Measurements from ENCODE around the gene GCK.
"Not testable (repeated sequence)": the region's sequence is repeated elsewhere in the genome, so short reads cannot be mapped to it uniquely, and the experiment has no call there.

Gene GCK

GRCh38 chr7:44172803-44173424 lies 16.3 kb downstream of the GCK start:
- H3K27me3 ChIP-seq (ENCODE audit: insufficient read depth, low read length): no peaks in the 10 kb centered on the region
- no peak overlapping the region for H3K9ac ChIP-seq (ENCODE audit: low read depth, low read length)
- no peak overlapping the region for H3K4me3 ChIP-seq (ENCODE audit: low read length)
- H3K36me3 ChIP-seq (ENCODE audit: insufficient read depth, low read depth, low read length): no peaks in the 10 kb centered on the region
- no peaks in the 10 kb centered on the region for H3K9me3 ChIP-seq (ENCODE audit: insufficient read depth, low read depth, low read length)
- no peaks in the 10 kb centered on the region for H3K4me1 ChIP-seq (ENCODE audit: insufficient read depth, low read length)
- no peak overlapping the region for H3K27ac ChIP-seq (ENCODE audit: low read length)

GRCh38 chr7:44172352-44172751 lies 16.9 kb downstream of the GCK start:
- Histone ChIP-seq H3K4me3 (ENCODE audit: low read length) (no peak overlapping the region), H3K4me1 (ENCODE audit: insufficient read depth, low read length) (no peaks in the 10 kb centered on the region)

GRCh38 chr7:44171901-44172300 lies 17.3 kb downstream of the GCK start:
- H3K9me3 ChIP-seq (ENCODE audit: insufficient read depth, low read depth, low read length); H3K9ac ChIP-seq (ENCODE audit: low read depth, low read length); H3K27ac ChIP-seq (ENCODE audit: low read length); H3K27me3 ChIP-seq (ENCODE audit: insufficient read depth, low read length); H3K4me3 ChIP-seq (ENCODE audit: low read length); H3K4me1 ChIP-seq (ENCODE audit: insufficient read depth, low read length); H3K36me3 ChIP-seq (ENCODE audit: insufficient read depth, low read depth, low read length): not testable (repeated sequence)

More at GRCh38 chr7:44172352-44172751, 16.9 kb downstream of the GCK start:
- no peaks in the 10 kb centered on the region for H3K27me3 ChIP-seq (ENCODE audit: insufficient read depth, low read length)
- H3K36me3 ChIP-seq (ENCODE audit: insufficient read depth, low read depth, low read length): no peaks in the 10 kb centered on the region
- no peaks in the 10 kb centered on the region for H3K9me3 ChIP-seq (ENCODE audit: insufficient read depth, low read depth, low read length)
- no peak overlapping the region for H3K27ac ChIP-seq (ENCODE audit: low read length)
- H3K9ac ChIP-seq (ENCODE audit: low read depth, low read length): no peak overlapping the region

GRCh38 chr7:44167920-44168319 lies 21.3 kb downstream of the GCK start:
- H3K36me3 ChIP-seq (ENCODE audit: insufficient read depth, low read depth, low read length): no peaks in the 10 kb centered on the region
- H3K27ac ChIP-seq (ENCODE audit: low read length): no peak overlapping the region
- no peaks in the 10 kb centered on the region for H3K9me3 ChIP-seq (ENCODE audit: insufficient read depth, low read depth, low read length)
- no peak overlapping the region for H3K4me3 ChIP-seq (ENCODE audit: low read length)
- no peak overlapping the region for H3K9ac ChIP-seq (ENCODE audit: low read depth, low read length)
- H3K4me1 ChIP-seq (ENCODE audit: insufficient read depth, low read length): peaks cover 8% of the 10 kb centered on the region; the same call in 1 of the 2 replicates
- no peaks in the 10 kb centered on the region for H3K27me3 ChIP-seq (ENCODE audit: insufficient read depth, low read length)

- H3K4me3 ChIP-seq (ENCODE audit: low read length): no peak overlapping the region
- H3K9me3 ChIP-seq (ENCODE audit: insufficient read depth, low read depth, low read length): no peaks in the 10 kb centered on the region
- no peaks in the 10 kb centered on the region for H3K27me3 ChIP-seq (ENCODE audit: insufficient read depth, low read length)
- H3K4me1 ChIP-seq (ENCODE audit: insufficient read depth, low read length): peaks cover 8% of the 10 kb centered on the region; the same call in 1 of the 2 replicates
- H3K27ac ChIP-seq (ENCODE audit: low read length): no peak overlapping the region
- no peak overlapping the region for H3K9ac ChIP-seq (ENCODE audit: low read depth, low read length)
- H3K36me3 ChIP-seq (ENCODE audit: insufficient read depth, low read depth, low read length): no peaks in the 10 kb centered on the region
Measured at GRCh38 chr7:44163591-44163990, 25.6 kb downstream of the GCK start.

GRCh38 chr7:44162785-44163395 lies 26.3 kb downstream of the GCK start:
- Histone ChIP-seq H3K4me1 (ENCODE audit: insufficient read depth, low read length) (peaks cover 8% of the 10 kb centered on the region; the same call in 1 of the 2 replicates), H3K27ac (ENCODE audit: low read length) (no peak overlapping the region), H3K9me3 (ENCODE audit: insufficient read depth, low read depth, low read length) (no peaks in the 10 kb centered on the region)

GRCh38 chr7:44162179-44162578 lies 27.1 kb downstream of the GCK start:
- H3K27ac ChIP-seq (ENCODE audit: low read length): no peak overlapping the region
- H3K9ac ChIP-seq (ENCODE audit: low read depth, low read length): no peak overlapping the region
- H3K9me3 ChIP-seq (ENCODE audit: insufficient read depth, low read depth, low read length): no peaks in the 10 kb centered on the region
- H3K4me1 ChIP-seq (ENCODE audit: insufficient read depth, low read length): peaks cover 8% of the 10 kb centered on the region; the same call in 1 of the 2 replicates
- no peaks in the 10 kb centered on the region for H3K36me3 ChIP-seq (ENCODE audit: insufficient read depth, low read depth, low read length)
- H3K27me3 ChIP-seq (ENCODE audit: insufficient read depth, low read length): no peaks in the 10 kb centered on the region
- no peak overlapping the region for H3K4me3 ChIP-seq (ENCODE audit: low read length)

More at GRCh38 chr7:44162785-44163395, 26.3 kb downstream of the GCK start:
- H3K9ac ChIP-seq (ENCODE audit: low read depth, low read length): no peak overlapping the region
- H3K36me3 ChIP-seq (ENCODE audit: insufficient read depth, low read depth, low read length): no peaks in the 10 kb centered on the region
- no peak overlapping the region for H3K4me3 ChIP-seq (ENCODE audit: low read length)
- no peaks in the 10 kb centered on the region for H3K27me3 ChIP-seq (ENCODE audit: insufficient read depth, low read length)

GRCh38 chr7:44161371-44161770 lies 27.9 kb downstream of the GCK start:
- no peaks in the 10 kb centered on the region for H3K9me3 ChIP-seq (ENCODE audit: insufficient read depth, low read depth, low read length)
- peaks cover 8% of the 10 kb centered on the region; the same call in 1 of the 2 replicates for H3K4me1 ChIP-seq (ENCODE audit: insufficient read depth, low read length)
- no peak overlapping the region for H3K9ac ChIP-seq (ENCODE audit: low read depth, low read length)
- H3K27ac ChIP-seq (ENCODE audit: low read length): no peak overlapping the region
- H3K36me3 ChIP-seq (ENCODE audit: insufficient read depth, low read depth, low read length): no peaks in the 10 kb centered on the region
- no peak overlapping the region for H3K4me3 ChIP-seq (ENCODE audit: low read length)
- H3K27me3 ChIP-seq (ENCODE audit: insufficient read depth, low read length): no peaks in the 10 kb centered on the region

- no peak overlapping the region for H3K9ac ChIP-seq (ENCODE audit: low read depth, low read length)
- H3K4me1 ChIP-seq (ENCODE audit: insufficient read depth, low read length): peaks cover 8% of the 10 kb centered on the region; the same call in 1 of the 2 replicates
- H3K27me3 ChIP-seq (ENCODE audit: insufficient read depth, low read length): no peaks in the 10 kb centered on the region
- no peak overlapping the region for H3K27ac ChIP-seq (ENCODE audit: low read length)
- no peaks in the 10 kb centered on the region for H3K9me3 ChIP-seq (ENCODE audit: insufficient read depth, low read depth, low read length)
- H3K36me3 ChIP-seq (ENCODE audit: insufficient read depth, low read depth, low read length): no peaks in the 10 kb centered on the region
- H3K4me3 ChIP-seq (ENCODE audit: low read length): no peak overlapping the region
Measured at GRCh38 chr7:44159824-44160630, 29.2 kb downstream of the GCK start.

- Histone ChIP-seq H3K4me3 (ENCODE audit: low read length) (no peak overlapping the region), H3K27me3 (ENCODE audit: insufficient read depth, low read length) (no peaks in the 10 kb centered on the region), H3K27ac (ENCODE audit: low read length) (no peak overlapping the region), H3K4me1 (ENCODE audit: insufficient read depth, low read length) (peaks cover 8% of the 10 kb centered on the region; the same call in 1 of the 2 replicates), H3K9ac (ENCODE audit: low read depth, low read length) (no peak overlapping the region), H3K9me3 (ENCODE audit: insufficient read depth, low read depth, low read length) (no peaks in the 10 kb centered on the region), H3K36me3 (ENCODE audit: insufficient read depth, low read depth, low read length) (no peaks in the 10 kb centered on the region)
Measured at GRCh38 chr7:44158873-44159631, 30.2 kb downstream of the GCK start.

- Histone ChIP-seq H3K27ac (ENCODE audit: low read length) (no peak overlapping the region), H3K4me1 (ENCODE audit: insufficient read depth, low read length) (peaks cover 1% of the 10 kb centered on the region; the same call in 1 of the 2 replicates), H3K4me3 (ENCODE audit: low read length) (no peak overlapping the region), H3K27me3 (ENCODE audit: insufficient read depth, low read length) (no peaks in the 10 kb centered on the region), H3K36me3 (ENCODE audit: insufficient read depth, low read depth, low read length) (no peaks in the 10 kb centered on the region), H3K9ac (ENCODE audit: low read depth, low read length) (no peak overlapping the region), H3K9me3 (ENCODE audit: insufficient read depth, low read depth, low read length) (no peaks in the 10 kb centered on the region)
Measured at GRCh38 chr7:44158096-44158872, 31.0 kb downstream of the GCK start.
